Measurements from ENCODE around the gene CDC42EP3.

GRCh38 chr2:37654419-37654818, 17.0 kb downstream of the CDC42EP3 start:
- TF ChIP-seq POLR2A (IDR thresholded peaks at IDR 0.05) (no peak), EP300 (IDR thresholded peaks at IDR 0.05) (peak in 1 of 4 donors; percentile 37), CTCF (IDR thresholded peaks at IDR 0.05) (no peak)
